GM21423 (cell line): ENCODE measurements around the gene SMIM22.

Experiments
- ATAC-seq: cut with Tn5 transposase; IDR thresholded peaks from one replicate; pipeline ENCODE4 v1.9.1; 2021; ENCODE audit warnings: mild to moderate bottlenecking, moderate library complexity; ENCODE audit not compliant: unreplicated experiment

The SMIM22 gene

GRCh38 chr16:4795828-4796572, 831 bp downstream of the SMIM22 start:
- no peak for ATAC-seq

- ATAC-seq = no peak
Observed at GRCh38 chr16:4796982-4797804, 2.0 kb downstream of the SMIM22 start.

- ATAC-seq = no peak
Observed at GRCh38 chr16:4797805-4798252, 2.7 kb downstream of the SMIM22 start.

GRCh38 chr16:4798456-4798855, 3.3 kb downstream of the SMIM22 start:
- no peak for ATAC-seq

GRCh38 chr16:4799171-4799855, 4.1 kb downstream of the SMIM22 start:
- no peak for ATAC-seq

- ATAC-seq = no peak
Observed at GRCh38 chr16:4800290-4801041, 5.3 kb downstream of the SMIM22 start.

GRCh38 chr16:4801051-4801961, 6.1 kb downstream of the SMIM22 start:
- no peak for ATAC-seq

GRCh38 chr16:4801962-4802658, 6.9 kb downstream of the SMIM22 start, which contains the start of gene ROGDI:
Gene ROGDI, minus strand, starts transcription at chr16:4802633. Its CDS starts 62 bp downstream, at chr16:4802571.
- peak; percentile 50 for ATAC-seq

GRCh38 chr16:4802659-4803287, 7.6 kb downstream of the SMIM22 start:
- peak; percentile 88 for ATAC-seq

GRCh38 chr16:4803401-4803844, 8.3 kb downstream of the SMIM22 start:
- ATAC-seq = no peak

GRCh38 chr16:4803898-4804762, 9.0 kb downstream of the SMIM22 start:
- ATAC-seq = no peak

GRCh38 chr16:4805231-4805630, 10.1 kb downstream of the SMIM22 start:
- no peak for ATAC-seq

GRCh38 chr16:4806280-4806679, 11.1 kb downstream of the SMIM22 start:
- ATAC-seq = no peak

- no peak for ATAC-seq
Observed at GRCh38 chr16:4811242-4811641, 16.1 kb downstream of the SMIM22 start.

- ATAC-seq = no peak
Observed at GRCh38 chr16:4811773-4812172, 16.6 kb downstream of the SMIM22 start.

- no peak for ATAC-seq
Observed at GRCh38 chr16:4813251-4814003, 18.3 kb downstream of the SMIM22 start.

GRCh38 chr16:4814046-4814445, 18.9 kb downstream of the SMIM22 start:
- ATAC-seq = no peak
